Left renal cortex interstitium (tissue), 4 donors: ENCODE data around the gene EFCAB8. TPM values are rescaled to one million over a fixed set of nuclear protein-coding genes. Genes with fewer than 3 reads are reported as not detected.

Experiments
- DNase-seq, 4 donors: peaks; one replicate each; pipeline ENCODE4 v3.0.0-alpha.2; 2013; ENCODE audit warnings: low read depth in 4 of 4, low spot score in 2 of 4, missing footprints in 1 of 4
- polyA plus RNA-seq, 4 donors: library from polyadenylated mRNA; unstranded; fragments of 120-200 nt; gene quantifications; one replicate each; pipeline ENCODE4 v1.2.1, GENCODE V29; 2013; ENCODE audit not compliant: insufficient read length in 4 of 4

Gene EFCAB8
- under 1 TPM in 3 of 4 donors, not detected in 1; 0.06 to 0.13 (median 0.08) TPM for polyA plus RNA-seq

GRCh38 chr20:32858701-32859372 is at the start of gene EFCAB8:
Gene EFCAB8 (plus strand): TSS chr20:32858923. CDS start chr20:32863793, 4,870 bp downstream.
- no peak for DNase-seq

GRCh38 chr20:32809907-32810306 is 48.8 kb upstream of the EFCAB8 start:
- no peak for DNase-seq

GRCh38 chr20:32810941-32811340 is 47.8 kb upstream of the EFCAB8 start:
- no peak for DNase-seq

GRCh38 chr20:32811886-32812285 is 46.8 kb upstream of the EFCAB8 start:
- DNase-seq = no peak

- peak; percentile 41 to 62 (median 54) for DNase-seq
These were observed 38.6 kb upstream of the EFCAB8 start for GRCh38 chr20:32819992-32820697.

- no peak for DNase-seq
These were observed 37.9 kb upstream of the EFCAB8 start for GRCh38 chr20:32820698-32821377.

GRCh38 chr20:32822225-32822624 is 36.5 kb upstream of the EFCAB8 start:
- no peak for DNase-seq

GRCh38 chr20:32823078-32823477 is 35.6 kb upstream of the EFCAB8 start:
- DNase-seq = no peak

GRCh38 chr20:32823737-32824588 is 34.8 kb upstream of the EFCAB8 start:
- no peak for DNase-seq

GRCh38 chr20:32828029-32828680 is 30.6 kb upstream of the EFCAB8 start:
- DNase-seq = no peak

GRCh38 chr20:32829311-32830005 is 29.3 kb upstream of the EFCAB8 start:
- DNase-seq = no peak

- DNase-seq = no peak
These were observed 28.3 kb upstream of the EFCAB8 start for GRCh38 chr20:32830437-32830836.

GRCh38 chr20:32831982-32832381 is 26.7 kb upstream of the EFCAB8 start:
- DNase-seq = no peak

- no peak for DNase-seq
These were observed 26.1 kb upstream of the EFCAB8 start for GRCh38 chr20:32832664-32833063.

GRCh38 chr20:32834972-32835371 is 23.8 kb upstream of the EFCAB8 start:
- DNase-seq = no peak

GRCh38 chr20:32837157-32837556 is 21.6 kb upstream of the EFCAB8 start:
- DNase-seq = no peak

GRCh38 chr20:32839227-32839981 is 19.3 kb upstream of the EFCAB8 start:
- DNase-seq = no peak

GRCh38 chr20:32839982-32840285 is 18.8 kb upstream of the EFCAB8 start:
- no peak for DNase-seq

GRCh38 chr20:32841174-32841573 is 17.5 kb upstream of the EFCAB8 start:
- no peak for DNase-seq
